Measurements from ENCODE around the gene CCZ1.
"Not testable (repeated sequence)": the region's sequence is repeated elsewhere in the genome, so short reads cannot be mapped to it uniquely, and the experiment has no call there.

CCZ1 gene

DNA sequence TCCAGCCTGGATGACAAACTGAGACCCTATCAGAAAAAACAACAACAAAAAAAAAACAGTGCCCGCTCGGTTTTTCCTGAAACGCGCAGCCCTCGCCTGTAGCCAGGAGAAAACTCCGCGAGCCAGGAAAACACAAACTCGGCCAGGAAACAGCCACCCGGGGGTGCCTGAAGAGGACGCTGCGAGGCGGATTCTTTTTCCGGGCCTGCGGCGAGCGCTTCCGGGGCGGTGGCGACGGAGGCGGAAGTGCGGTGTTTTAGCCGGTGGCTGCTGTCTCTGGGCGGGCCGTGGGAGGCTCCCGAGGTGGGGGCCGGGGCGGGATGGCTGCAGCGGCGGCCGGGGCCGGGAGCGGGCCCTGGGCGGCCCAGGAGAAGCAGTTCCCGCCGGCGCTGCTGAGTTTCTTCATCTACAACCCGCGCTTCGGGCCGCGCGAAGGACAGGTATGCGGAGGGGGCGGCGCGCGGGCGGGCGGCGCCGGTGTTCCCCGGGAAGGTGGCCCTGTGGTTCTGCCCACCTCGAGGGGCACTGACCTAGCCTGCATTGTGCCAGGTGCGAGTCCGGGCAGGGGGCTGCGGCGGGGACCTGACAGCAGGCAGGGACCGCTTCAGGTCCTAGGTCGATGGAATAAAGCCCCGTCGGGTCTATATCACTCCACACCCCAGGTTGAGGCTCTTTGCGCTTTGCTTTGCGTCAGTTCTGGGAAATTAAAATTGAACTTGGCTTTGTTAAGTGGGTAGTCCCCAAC lies at the start of gene CCZ1:
TSS of gene CCZ1 (plus strand) at position 254 of the 745 bp plus-strand sequence. CDS start at position 321, 67 bp downstream.
- DNase-seq (ENCODE audit: low read depth in 2 of 2) = peak; percentile 64 to 70

DNA sequence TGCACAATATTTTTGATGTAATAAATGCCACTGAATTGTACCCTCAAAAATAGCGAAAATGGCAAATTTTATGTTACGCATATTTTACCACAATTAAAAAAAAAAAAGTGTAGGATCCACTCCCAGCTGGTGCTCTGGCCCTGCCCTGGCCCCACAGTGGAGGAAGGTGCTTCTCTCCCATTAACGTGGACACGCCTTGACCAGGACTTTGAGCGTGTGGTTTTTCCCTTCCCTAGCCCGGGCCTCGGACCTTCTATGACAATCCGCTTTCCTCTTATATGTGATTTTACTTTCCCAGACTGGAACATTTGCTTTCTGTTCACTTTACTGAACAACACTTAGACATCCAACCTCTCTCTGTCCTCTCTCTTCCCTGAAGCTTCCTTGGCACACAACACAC lies 47.6 kb upstream of the CCZ1 start:
- no peak for DNase-seq (ENCODE audit: low read depth in 2 of 2)

DNA sequence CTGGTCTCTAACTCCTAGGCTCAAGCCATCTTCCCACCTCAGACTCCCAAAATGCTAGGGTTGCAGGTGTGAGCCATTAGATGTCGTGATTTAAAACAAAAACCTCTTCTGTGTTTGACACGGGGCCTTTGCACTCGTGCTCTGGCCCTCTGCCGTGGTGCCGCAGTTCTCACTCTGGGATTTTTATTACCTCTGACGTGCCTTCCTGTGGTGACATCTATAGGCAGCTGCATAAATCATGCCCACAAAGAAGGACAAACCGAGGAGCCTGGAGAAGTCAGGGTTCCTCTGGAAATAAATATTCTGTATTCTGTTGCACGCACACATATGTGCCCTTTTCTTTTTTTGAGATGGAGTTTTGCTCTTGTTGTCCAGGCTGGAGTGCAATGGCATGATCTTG lies 43.8 kb upstream of the CCZ1 start:
- no peak for DNase-seq (ENCODE audit: low read depth in 2 of 2)

DNA sequence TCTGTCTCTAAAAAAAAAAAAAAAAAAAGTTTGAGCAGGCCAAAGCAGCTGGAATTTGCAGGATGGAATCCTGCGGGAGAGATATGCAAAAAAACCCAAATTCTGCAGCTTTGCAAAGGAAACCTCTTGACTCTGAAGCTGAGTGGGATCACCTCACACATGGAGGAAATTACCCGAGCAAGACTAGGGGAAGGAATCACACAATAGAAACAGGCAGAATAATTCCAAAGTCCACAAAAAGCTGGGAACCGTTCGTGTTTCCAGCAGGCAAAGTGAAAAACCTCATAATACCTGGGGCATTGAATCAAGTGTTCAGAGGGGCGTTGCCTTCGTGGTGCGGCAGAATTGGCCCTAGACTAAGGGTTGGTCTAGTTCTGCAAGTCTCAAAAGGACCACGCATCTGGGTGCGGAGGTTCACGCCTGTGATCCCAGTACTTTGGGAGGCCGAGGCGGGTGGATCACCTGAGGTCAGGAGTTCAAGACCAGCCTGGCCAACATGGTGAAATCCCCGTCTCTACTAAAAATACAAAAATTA lies 41.4 kb upstream of the CCZ1 start:
- DNase-seq (ENCODE audit: low read depth in 2 of 2) = not testable (repeated sequence)

DNA sequence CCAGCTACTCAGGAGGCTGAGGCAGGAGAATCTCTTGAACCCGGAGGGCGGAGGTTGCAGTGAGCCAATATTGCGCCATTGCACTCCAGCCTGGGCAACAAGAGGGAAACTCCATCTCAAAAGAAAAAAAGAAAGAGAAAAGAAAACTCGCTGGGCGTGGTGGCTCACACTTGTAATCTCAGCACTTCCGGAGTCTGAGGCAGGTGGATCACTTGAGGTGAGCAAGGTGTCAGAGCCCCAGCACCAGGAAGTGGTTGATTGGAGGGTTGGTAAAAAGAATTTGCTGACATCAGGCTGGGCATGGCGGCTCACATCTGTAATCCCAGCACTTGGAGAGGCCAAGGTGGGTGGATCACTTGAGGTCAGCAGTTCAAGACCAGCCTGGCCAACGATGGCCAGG lies 40.0 kb upstream of the CCZ1 start:
- peak; percentile 1 to 9 for DNase-seq (ENCODE audit: low read depth in 2 of 2)

DNA sequence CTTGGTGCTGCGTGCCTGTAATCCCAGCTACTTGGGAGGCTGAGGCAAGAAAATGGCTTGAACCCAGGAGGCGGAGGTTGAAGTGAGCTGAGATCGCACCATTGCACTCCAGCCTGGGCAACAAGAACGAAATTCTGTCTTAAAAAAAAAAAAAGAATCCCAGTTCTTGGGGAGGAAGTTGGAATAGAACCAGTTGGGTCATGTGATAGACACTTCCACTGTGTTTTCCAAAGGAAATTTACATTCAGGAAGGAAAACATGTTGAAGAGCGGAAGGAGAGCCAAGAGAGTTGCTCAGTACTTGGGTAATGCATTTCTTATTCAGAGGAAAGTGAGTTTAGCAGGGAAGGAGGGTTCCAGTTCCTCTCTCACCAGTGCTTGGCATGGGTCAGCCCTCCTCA lies 37.3 kb upstream of the CCZ1 start:
- not testable (repeated sequence) for DNase-seq (ENCODE audit: low read depth in 2 of 2)

DNA sequence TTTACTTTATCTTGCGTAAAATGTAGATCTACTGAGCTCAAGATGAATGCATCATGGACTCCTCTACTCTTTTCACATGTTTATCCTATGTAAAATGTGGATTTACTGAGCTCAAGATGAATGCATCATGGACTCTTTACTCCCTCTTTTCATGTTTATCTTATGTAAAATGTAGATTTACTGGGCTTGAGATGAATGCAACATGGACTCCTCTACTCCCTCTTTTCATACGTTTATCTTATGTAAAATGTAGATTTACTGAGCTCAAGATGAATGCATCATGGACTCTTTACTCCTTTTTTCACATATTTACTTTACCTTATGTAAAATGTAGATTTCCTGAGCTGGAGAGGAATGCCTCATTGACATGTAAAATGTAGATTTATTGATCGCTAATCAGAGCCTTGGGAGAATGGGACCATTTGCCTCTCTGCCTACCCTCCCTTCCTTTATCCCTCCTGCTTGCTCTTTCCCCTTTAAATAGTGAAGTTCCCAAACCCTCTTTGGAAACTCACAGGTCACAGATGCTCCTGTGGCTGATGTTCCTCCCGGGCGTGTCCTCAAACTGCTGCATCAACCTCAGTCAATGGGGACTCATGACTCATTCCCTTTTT lies 35.7 kb upstream of the CCZ1 start:
- not testable (repeated sequence) for DNase-seq (ENCODE audit: low read depth in 2 of 2)

DNA sequence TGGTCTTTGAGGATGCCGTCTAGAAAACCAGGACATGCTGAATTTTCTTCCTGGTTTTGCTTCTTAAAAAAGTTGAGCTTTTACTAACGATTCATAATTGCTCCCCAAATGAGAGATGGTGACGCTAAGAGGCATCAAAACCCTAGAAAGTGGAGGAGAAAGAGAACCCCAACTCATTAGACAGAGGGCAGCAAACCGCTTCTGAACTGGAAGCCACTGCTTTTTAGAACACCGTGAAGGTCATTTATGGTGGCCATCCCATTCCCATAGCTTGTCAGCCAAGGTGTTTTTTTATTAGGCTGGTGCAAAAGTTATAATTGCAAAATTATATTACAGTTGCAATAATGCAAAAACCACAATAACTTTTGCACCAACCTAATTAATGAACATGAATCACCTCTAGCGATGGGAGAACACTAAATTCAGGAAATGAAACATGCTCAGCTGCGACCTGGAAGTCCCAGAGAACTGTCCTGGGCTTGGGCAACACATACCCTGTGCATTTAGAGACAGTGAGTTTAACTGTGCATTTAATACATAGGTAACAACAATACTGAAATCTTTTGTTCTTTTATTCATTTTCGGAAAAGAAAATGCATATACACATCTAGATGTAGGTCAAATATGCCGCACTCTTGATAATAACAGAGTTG lies 33.1 kb upstream of the CCZ1 start:
- not testable (repeated sequence) for DNase-seq (ENCODE audit: low read depth in 2 of 2)

DNA sequence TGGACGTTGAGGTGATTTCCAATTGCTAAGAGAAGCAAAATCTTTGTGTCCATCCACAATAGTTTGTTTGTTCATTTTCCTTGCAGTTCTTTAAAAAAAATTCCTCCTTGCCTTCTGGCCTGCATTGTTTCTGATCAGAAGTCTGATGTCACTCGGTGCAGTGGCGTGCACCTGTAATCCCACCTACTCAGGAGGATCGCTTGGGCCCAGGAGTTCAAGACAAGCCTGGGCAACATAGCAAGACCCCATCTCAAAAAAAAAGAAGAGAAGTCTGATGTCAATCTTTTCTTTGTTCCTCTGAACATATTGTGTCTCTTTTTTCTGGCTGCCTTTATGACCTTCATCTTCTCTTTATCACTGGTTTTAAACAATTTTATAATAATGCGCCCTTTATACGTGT lies 31.5 kb upstream of the CCZ1 start:
- no peak for DNase-seq (ENCODE audit: low read depth in 2 of 2)

DNA sequence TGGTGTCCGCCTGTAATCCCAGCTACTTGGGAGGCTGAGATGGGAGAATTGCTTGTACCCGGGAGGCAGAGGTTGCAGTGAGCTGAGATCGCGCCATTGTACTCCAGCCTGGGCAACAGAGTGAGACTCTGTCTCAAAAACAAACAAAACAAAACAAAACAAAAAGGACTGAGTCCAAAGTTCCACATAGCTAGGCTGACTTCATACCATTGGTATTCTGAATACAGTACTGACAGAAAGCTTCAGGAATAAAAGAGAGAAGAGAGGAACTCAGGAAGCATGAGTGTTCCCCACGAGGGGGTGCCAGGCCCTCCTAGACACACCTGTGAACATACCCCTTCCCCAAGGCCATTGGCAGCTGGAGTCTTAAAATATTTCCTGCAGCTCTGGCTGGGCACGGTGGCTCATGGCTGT lies 29.6 kb upstream of the CCZ1 start:
- DNase-seq (ENCODE audit: low read depth in 2 of 2) = not testable (repeated sequence)

DNA sequence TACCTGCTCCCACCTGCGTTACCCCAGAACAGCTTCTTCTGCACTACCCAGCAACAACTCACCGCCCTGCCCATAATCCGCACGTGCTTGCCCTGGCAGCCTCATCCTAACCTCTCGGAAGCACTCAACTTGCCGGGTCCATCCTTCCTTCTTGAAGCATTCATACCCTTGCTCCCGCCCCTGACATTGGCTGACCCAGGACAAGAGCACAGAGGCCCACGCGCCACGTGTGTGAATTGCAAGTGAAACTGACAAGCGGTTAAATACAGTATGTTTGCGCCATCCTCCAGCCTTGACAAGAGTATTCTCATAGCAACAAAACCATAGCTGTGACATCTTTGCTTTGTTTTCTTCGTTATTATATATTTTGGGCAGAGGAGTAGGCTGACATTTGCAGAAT lies 28.8 kb upstream of the CCZ1 start:
- DNase-seq (ENCODE audit: low read depth in 2 of 2) = no peak

DNA sequence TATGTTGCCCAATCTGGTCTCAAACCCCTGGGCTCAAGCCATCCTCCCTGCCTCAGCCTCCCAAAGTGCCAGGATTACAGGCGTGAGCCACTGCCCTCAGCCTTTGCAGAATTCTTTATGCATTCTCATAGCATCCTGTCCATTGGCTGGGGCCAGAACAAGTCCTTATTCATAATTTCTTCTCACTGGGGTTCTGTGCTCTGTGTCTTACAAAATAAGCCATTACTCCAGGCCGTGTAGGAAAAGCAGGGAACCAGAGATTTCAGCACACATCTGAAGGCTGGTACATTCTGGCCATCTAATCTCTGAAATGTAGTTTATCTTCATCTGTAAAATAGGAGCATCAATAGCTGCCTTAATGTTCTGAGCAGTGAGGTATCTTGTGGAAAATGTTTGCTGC lies 28.2 kb upstream of the CCZ1 start:
- DNase-seq (ENCODE audit: low read depth in 2 of 2) = no peak

DNA sequence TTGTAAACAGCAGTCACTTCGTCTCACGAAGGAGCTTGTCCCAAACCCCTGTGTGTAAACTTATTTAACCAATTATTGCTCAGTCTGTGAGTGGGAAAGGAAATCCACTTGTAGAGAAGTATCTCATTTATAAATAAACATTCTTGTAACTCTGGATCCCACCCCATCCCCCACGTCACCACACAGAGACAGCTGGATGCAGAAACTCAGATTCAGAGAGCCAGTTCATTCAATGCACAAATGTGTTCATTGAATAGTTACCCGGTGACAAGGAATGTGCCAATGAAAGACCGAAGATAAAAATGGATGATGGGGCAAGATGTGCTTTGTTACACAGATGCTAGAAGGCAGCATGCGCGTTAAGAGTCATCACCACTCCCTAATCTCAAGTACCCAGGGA lies 26.2 kb upstream of the CCZ1 start:
- no peak for DNase-seq (ENCODE audit: low read depth in 2 of 2)

DNA sequence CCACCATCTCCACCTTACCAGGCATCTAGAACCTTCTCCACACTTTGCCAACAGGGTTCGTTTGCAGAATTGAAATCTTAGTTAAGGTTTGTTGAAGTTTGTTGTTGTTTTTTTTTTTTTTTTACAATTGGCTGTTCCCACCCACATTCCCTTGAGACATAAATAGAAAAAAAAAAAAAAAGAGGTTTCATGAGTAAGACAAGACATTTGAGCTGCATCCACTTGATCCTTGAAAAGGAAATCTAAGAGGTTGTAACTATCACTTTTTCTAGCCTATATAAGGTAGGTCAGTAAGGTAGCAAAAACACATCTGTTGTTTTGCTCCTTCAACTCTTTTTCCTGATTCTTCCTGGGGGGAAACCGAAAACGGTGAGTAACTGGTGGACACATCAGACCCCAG lies 18.9 kb upstream of the CCZ1 start:
- DNase-seq (ENCODE audit: low read depth in 2 of 2) = not testable (repeated sequence)

DNA sequence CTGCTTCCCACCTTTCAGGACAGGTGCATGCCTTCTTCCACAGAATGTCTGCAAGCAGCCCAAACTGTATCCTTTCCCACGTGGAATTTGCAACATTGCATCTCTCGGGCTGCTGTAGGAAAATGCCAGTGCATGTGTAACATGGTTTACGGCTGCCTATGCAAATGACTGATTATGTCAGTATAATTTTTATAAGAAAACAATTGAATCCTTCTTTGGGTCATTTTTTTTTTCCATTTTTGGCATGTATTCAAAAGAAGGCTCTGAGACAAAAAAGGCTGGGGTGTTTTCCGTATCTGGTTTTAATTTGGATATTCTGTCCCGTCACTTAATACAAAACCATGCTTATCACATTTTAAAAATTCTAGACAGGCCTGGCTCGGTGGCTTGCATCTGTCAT lies 18.4 kb upstream of the CCZ1 start:
- DNase-seq (ENCODE audit: low read depth in 2 of 2) = not testable (repeated sequence)

DNA sequence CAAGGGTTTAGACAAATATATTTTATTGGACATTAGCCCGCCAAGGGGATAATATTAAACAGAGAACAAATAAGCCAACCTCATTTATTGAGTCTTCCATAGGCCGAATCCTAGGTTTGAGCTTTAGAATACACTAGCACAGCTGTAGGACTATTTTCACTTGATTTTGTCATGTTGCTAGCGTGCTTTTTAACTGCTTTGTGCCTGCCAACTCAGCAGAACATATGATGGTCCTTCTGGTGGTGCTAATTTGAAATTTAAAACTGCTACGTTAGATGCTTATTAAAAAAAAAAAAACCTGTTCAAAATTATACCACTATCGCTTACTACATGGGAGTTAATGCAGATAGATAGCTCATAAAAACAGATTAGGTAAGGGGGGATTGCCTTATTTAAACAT lies 14.1 kb upstream of the CCZ1 start:
- not testable (repeated sequence) for DNase-seq (ENCODE audit: low read depth in 2 of 2)

DNA sequence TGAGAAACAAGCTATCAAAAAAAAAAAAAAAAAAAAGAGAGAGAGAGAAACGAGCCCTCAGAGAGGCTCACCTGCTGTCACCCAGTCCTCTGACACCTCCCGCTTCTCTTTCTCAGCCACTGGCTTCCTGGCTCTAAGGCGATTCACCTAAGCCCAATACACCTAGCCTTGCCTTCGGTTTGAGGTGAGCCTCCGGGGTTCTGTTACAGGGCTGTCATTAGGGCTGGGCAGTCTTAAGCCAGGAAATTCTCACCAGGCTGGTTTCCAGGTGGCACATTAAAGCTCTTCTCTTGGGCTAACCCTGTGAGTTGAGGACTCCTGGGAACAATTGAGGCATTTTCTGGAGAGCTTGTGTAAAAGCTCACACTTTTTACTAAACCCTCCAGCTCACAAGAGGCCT lies 10.5 kb upstream of the CCZ1 start:
- not testable (repeated sequence) for DNase-seq (ENCODE audit: low read depth in 2 of 2)

DNA sequence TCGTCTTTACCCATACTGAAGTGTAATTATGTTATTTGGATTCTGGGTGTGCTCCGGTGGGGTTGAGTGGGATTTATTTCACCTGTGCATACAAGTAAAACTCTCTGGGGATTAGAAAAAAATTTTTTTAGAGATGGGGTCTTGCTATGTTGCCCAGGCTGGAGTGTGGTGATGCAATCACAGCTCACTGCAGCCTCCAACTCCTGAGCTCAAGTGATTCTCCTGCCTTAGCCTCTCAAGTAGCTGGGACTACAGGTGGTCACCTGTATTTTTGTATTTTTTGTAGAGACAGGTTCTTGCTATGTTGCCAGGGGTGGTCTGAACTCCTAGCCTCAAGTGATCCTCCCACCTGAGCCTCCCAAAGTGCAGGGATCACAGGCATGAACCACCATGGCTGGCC lies 8.3 kb upstream of the CCZ1 start:
- DNase-seq (ENCODE audit: low read depth in 2 of 2) = not testable (repeated sequence)

DNA sequence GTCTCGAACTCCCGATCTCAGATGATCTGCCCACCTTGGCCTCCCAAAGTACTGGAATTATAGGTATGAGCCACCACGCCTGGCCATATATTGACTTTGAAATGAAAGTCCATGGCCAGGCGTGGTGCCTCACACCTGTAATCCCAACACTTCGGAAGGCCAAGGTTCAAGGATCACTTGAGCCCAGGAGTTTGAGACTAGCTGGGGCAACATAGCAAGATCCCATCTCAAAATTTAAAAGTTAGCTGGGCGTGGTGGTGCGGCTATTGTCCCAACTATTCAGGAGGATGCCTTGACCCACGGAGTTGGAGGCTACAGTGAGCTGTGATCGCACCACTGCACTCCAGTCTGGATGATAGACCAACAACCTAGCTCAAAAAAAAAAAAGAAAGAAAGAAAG lies 6.0 kb upstream of the CCZ1 start:
- no peak for DNase-seq (ENCODE audit: low read depth in 2 of 2)

DNA sequence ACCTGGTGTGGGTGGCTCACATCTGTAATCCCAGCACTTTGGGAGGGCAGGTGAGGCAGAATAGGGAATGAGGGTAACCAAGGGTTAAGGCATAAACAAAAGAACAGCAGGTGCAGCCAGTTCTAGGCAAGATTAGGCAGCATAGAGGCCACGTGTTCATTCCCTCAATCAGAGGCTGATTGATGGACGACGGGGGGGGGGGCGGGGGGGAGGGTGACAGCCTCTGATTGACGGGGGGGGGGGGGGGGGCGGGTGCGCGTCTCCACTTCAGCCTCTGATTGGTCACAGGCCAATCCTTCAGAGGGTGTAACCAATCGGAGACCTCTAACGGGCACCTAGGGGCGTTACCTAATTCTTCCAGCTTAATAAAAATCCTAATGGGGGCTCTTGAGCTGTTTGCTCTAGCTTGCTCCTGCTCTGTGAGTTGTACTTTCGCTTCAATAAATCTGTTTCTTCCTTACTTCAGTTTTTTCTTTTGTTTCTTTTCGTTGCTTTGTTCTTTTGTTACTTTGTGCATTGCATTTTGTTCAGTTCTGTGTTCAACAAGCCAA lies 1.1 kb upstream of the CCZ1 start:
- DNase-seq (ENCODE audit: low read depth in 2 of 2) = not testable (repeated sequence)

DNA sequence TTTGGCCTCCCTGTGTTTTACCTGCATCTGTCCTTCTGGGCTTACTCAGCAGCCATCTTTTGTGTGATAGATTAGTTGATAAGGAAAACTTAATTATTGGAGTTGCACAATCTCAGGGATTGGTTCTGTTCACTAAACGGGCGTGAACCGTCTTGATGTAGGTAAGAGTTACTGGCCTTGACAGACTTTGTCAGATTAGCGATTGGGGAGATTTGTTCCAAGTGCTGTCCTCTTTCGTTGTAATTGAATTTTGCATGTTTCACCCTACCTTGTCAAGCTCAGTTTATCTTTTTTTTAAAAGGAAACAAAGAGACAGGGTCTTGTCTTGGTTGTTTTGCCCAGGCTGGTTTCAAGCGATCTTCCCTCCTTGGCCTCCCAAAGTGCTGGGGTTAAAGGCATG lies 4.5 kb downstream of the CCZ1 start:
- DNase-seq (ENCODE audit: low read depth in 2 of 2) = not testable (repeated sequence)

DNA sequence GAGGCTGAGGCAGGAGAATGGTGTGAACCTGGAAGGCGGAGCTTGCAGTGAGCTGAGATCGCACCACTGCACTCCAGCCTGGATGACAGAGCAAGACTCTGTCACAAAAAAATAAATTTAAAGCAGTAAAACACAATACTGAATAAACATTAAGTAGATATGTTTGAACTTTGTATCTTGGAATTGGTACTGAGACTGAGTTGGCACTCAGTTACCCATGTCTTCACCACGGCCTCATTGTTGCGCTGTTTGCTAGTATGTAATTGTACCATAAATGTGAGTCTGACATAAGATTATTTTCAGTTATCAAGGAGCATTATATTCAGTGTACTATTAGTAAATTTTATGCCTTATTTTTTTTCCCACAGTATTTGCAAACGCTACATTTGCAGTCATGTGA lies 6.2 kb downstream of the CCZ1 start:
- not testable (repeated sequence) for DNase-seq (ENCODE audit: low read depth in 2 of 2)
